HepG2 (cell line): ENCODE measurements around the gene STOM. TPM values are rescaled to one million over a fixed set of nuclear protein-coding genes. Genes with fewer than 3 reads are reported as not detected.
A peak's percentile ranks its signal among the peaks of the same experiment; 100 is the strongest.

ENCODE experiments used
- ARNTL ChIP-seq: sonication (generic); formaldehyde crosslinking; IDR thresholded peaks from 2 replicates; pipeline ENCODE4 v1.4.0; 2020; ENCODE audit warnings: mild to moderate bottlenecking, missing genetic modification reagents
- DMAP1 ChIP-seq: IDR thresholded peaks from 2 replicates; pipeline ENCODE4 v1.6.1; 2016
- HES4 ChIP-seq: sonication (generic); formaldehyde crosslinking; IDR thresholded peaks from 2 replicates; pipeline ENCODE4 v1.9.0; 2021; ENCODE audit warnings: mild to moderate bottlenecking, missing genetic modification reagents, borderline replicate concordance
- MTA3 ChIP-seq: sonication (generic); formaldehyde crosslinking; IDR thresholded peaks from 2 replicates; pipeline ENCODE4 v1.4.0; 2020; ENCODE audit warnings: missing genetic modification reagents
- PAF1 ChIP-seq: IDR thresholded peaks from 2 replicates; pipeline ENCODE4 v1.6.1; 2016; ENCODE audit warnings: missing genetic modification reagents, missing compliant biosample characterization
- PLRG1 ChIP-seq: fragments of 450-650 bp; conservative IDR thresholded peaks from 2 replicates; pipeline ENCODE4 v1.6.1; 2016
- SAP130 ChIP-seq: IDR thresholded peaks from 2 replicates; pipeline ENCODE4 v1.6.1; 2016; ENCODE audit warnings: low read depth
- STAG1 ChIP-seq: sonication (generic); formaldehyde crosslinking; IDR thresholded peaks from 2 replicates; pipeline ENCODE4 v1.4.0; 2020; ENCODE audit warnings: missing genetic modification reagents
- ZFY ChIP-seq: sonication (generic); formaldehyde crosslinking; IDR thresholded peaks from 2 replicates; pipeline ENCODE4 v1.4.0; 2020; ENCODE audit warnings: missing genetic modification reagents
- ZKSCAN5 ChIP-seq: sonication (generic); formaldehyde crosslinking; IDR thresholded peaks from 2 replicates; pipeline ENCODE4 v1.5.1; 2020; ENCODE audit warnings: mild to moderate bottlenecking, missing genetic modification reagents
- ZNF124 ChIP-seq: sonication (generic); formaldehyde crosslinking; IDR thresholded peaks from 2 replicates; pipeline ENCODE4 v1.4.0; 2020; ENCODE audit warnings: missing genetic modification reagents
- ZNF20 ChIP-seq: sonication (generic); formaldehyde crosslinking; IDR thresholded peaks from 2 replicates; pipeline ENCODE4 v1.4.0; 2020; ENCODE audit warnings: mild to moderate bottlenecking, moderate library complexity, missing genetic modification reagents
- ZNF234 ChIP-seq: sonication (generic); formaldehyde crosslinking; conservative IDR thresholded peaks from 2 replicates; pipeline ENCODE4 v1.5.1; 2020; ENCODE audit warnings: mild to moderate bottlenecking, missing genetic modification reagents
- ZNF577 ChIP-seq: sonication (generic); formaldehyde crosslinking; IDR thresholded peaks from 2 replicates; pipeline ENCODE4 v1.4.0; 2020; ENCODE audit warnings: mild to moderate bottlenecking, low read depth, missing genetic modification reagents, borderline replicate concordance
- ZNF652 ChIP-seq: IDR thresholded peaks from 2 replicates; pipeline ENCODE4 v1.6.1; 2016; ENCODE audit warnings: low read depth, borderline replicate concordance
- polyA plus RNA-seq, 8 experiments: library from polyadenylated mRNA; depleted of rRNA in 3 of 8; stranded (reverse) in 7 of 8; unstranded in 1 of 8; fragments of >200 nt; fragmentation: Illumina TruSeq in 4 of 8; extraction: Trizol in 4 of 8; gene quantifications; 2 replicates each; pipeline versions ENCODE4 v1.2.1 to v1.2.3, GENCODE V29; 2011 to 2016; ENCODE audit warnings: low read depth in 4 of 8, missing spikeins in 1 of 8, mixed read lengths in 1 of 8; ENCODE audit not compliant: insufficient read depth in 1 of 8
- total RNA-seq, 5 experiments: library from RNA; depleted of rRNA; stranded (reverse); fragments of >200 nt; fragmentation: Illumina TruSeq; extraction: Trizol; gene quantifications; 2 replicates each; pipeline ENCODE4 v1.2.3, GENCODE V29; 2016; ENCODE audit warnings: low read depth in 1 of 5
- TF ChIP-seq, protein P1 (sequence below), 2 experiments: fragments of 450-650 bp in 1 of 2; sonication (generic) in 1 of 2; formaldehyde crosslinking; IDR thresholded peaks; 2 replicates each; pipeline versions ENCODE4 v1.5.0 to v1.8.0; 2020 to 2022; ENCODE audit warnings: mild to moderate bottlenecking in 1 of 2, missing genetic modification reagents in 1 of 2
- TF ChIP-seq, protein P2 (sequence below): IDR thresholded peaks from 2 replicates; pipeline ENCODE4 v1.6.1; 2016
- TF ChIP-seq, protein P3 (sequence below): sonication (generic); formaldehyde crosslinking; IDR thresholded peaks from 2 replicates; pipeline ENCODE4 v1.4.0; 2020; ENCODE audit warnings: missing genetic modification reagents, borderline replicate concordance
- TF ChIP-seq, protein P4 (sequence below): IDR thresholded peaks from 2 replicates; pipeline ENCODE4 v1.6.1; 2012; ENCODE audit warnings: inconsistent platforms
- TF ChIP-seq, protein P5 (sequence below): sonication (generic); formaldehyde crosslinking; IDR thresholded peaks from 2 replicates; pipeline ENCODE4 v1.8.0; 2022; ENCODE audit warnings: mild to moderate bottlenecking, missing genetic modification reagents, moderate library complexity

STOM gene
- total and polyA plus RNA-seq, 2 of the 13 experiments (the other 11 are each of a cell fraction or from before 2014, with no cell fraction given), result 43.6 to 165 TPM

DNA sequence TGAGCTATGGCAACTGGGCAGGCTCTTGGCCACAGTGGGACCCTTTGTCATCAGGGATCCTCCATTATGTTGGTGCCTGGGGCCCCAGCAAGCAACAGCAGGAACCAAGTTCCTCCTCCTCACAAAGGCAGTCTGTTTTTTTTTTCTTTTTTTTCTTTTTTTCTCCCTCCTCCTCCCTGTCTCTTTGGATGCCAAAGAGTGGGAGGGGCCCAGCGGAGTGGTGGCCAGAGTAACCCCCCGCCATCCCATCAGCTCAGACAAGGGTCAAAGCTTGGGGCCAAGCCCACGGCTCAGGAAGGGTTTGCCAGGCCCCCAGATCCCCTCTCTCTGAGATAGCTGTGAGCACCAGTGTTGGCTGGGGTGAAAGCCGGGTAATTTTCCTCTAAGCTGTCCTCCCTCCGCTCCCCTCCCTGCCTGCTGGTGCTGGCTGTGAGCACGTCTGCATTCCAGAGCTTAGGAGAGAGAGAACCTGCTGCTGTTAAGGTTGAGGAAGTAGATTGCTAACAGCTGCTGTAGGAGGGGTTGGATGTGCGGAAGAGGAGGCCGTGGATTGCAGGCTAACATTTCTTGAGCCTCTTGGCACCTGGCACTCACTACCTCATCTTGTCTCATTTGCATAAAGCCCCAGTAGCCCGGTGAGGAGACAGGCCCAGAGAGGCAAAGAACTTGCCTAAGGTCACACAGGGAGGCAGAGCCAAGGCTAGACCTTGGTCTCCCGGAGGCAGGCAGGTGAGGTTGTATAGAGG, 80.9 kb downstream of the STOM start (continued):
- TF ChIP-seq MTA3 (no peak), ZFY (CRISPR knock-in tag) (0 out of 2 replicates have a peak, but pooled peaks have one; percentile 23), PLRG1 (no peak), STAG1 (CRISPR knock-in tag) (no peak), ZNF124 (CRISPR knock-in tag) (no peak), ZNF652 (CRISPR knock-in tag) (0 out of 2 replicates have a peak, but pooled peaks have one; percentile 10), SAP130 (CRISPR knock-in tag) (peak; percentile 78), ZNF20 (CRISPR knock-in tag) (no peak), ZNF234 (CRISPR knock-in tag) (no peak), ZKSCAN5 (no peak), DMAP1 (CRISPR knock-in tag) (no peak), PAF1 (CRISPR knock-in tag) (no peak), HES4 (no peak), ARNTL (CRISPR knock-in tag) (peak; percentile 43; the same call in 1 of the 2 replicates), ZNF577 (CRISPR knock-in tag) (no peak)
- TF ChIP-seq, protein P1, sequence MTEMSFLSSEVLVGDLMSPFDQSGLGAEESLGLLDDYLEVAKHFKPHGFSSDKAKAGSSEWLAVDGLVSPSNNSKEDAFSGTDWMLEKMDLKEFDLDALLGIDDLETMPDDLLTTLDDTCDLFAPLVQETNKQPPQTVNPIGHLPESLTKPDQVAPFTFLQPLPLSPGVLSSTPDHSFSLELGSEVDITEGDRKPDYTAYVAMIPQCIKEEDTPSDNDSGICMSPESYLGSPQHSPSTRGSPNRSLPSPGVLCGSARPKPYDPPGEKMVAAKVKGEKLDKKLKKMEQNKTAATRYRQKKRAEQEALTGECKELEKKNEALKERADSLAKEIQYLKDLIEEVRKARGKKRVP (CRISPR knock-in tag; IDR thresholded peaks at IDR 0.05), result no peak
- TF ChIP-seq, protein P2, sequence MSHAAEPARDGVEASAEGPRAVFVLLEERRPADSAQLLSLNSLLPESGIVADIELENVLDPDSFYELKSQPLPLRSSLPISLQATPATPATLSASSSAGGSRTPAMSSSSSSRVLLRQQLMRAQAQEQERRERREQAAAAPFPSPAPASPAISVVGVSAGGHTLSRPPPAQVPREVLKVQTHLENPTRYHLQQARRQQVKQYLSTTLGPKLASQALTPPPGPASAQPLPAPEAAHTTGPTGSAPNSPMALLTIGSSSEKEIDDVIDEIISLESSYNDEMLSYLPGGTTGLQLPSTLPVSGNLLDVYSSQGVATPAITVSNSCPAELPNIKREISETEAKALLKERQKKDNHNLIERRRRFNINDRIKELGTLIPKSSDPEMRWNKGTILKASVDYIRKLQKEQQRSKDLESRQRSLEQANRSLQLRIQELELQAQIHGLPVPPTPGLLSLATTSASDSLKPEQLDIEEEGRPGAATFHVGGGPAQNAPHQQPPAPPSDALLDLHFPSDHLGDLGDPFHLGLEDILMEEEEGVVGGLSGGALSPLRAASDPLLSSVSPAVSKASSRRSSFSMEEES (CRISPR knock-in tag), result no peak
- TF ChIP-seq, protein P3, sequence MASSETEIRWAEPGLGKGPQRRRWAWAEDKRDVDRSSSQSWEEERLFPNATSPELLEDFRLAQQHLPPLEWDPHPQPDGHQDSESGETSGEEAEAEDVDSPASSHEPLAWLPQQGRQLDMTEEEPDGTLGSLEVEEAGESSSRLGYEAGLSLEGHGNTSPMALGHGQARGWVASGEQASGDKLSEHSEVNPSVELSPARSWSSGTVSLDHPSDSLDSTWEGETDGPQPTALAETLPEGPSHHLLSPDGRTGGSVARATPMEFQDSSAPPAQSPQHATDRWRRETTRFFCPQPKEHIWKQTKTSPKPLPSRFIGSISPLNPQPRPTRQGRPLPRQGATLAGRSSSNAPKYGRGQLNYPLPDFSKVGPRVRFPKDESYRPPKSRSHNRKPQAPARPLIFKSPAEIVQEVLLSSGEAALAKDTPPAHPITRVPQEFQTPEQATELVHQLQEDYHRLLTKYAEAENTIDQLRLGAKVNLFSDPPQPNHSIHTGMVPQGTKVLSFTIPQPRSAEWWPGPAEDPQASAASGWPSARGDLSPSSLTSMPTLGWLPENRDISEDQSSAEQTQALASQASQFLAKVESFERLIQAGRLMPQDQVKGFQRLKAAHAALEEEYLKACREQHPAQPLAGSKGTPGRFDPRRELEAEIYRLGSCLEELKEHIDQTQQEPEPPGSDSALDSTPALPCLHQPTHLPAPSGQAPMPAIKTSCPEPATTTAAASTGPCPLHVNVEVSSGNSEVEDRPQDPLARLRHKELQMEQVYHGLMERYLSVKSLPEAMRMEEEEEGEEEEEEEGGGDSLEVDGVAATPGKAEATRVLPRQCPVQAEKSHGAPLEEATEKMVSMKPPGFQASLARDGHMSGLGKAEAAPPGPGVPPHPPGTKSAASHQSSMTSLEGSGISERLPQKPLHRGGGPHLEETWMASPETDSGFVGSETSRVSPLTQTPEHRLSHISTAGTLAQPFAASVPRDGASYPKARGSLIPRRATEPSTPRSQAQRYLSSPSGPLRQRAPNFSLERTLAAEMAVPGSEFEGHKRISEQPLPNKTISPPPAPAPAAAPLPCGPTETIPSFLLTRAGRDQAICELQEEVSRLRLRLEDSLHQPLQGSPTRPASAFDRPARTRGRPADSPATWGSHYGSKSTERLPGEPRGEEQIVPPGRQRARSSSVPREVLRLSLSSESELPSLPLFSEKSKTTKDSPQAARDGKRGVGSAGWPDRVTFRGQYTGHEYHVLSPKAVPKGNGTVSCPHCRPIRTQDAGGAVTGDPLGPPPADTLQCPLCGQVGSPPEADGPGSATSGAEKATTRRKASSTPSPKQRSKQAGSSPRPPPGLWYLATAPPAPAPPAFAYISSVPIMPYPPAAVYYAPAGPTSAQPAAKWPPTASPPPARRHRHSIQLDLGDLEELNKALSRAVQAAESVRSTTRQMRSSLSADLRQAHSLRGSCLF (CRISPR knock-in tag), result no peak
- TF ChIP-seq, protein P4, sequence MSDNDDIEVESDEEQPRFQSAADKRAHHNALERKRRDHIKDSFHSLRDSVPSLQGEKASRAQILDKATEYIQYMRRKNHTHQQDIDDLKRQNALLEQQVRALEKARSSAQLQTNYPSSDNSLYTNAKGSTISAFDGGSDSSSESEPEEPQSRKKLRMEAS, result no peak
- TF ChIP-seq, protein P5, sequence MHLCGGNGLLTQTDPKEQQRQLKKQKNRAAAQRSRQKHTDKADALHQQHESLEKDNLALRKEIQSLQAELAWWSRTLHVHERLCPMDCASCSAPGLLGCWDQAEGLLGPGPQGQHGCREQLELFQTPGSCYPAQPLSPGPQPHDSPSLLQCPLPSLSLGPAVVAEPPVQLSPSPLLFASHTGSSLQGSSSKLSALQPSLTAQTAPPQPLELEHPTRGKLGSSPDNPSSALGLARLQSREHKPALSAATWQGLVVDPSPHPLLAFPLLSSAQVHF (CRISPR knock-in tag), result no peak
